Ovary (tissue), 9 donors: ENCODE results near the gene PADI2. TPM values are rescaled to one million over a fixed set of nuclear protein-coding genes. Genes with fewer than 3 reads are reported as not detected.

Experiments
- DNase-seq, 5 donors: peaks; one replicate each; pipeline ENCODE4 v3.0.0-alpha.2; 2019 to 2020
- H3K27ac ChIP-seq, 2 donors: fragments of 200-600 bp; one replicate each; pipeline versions ENCODE4 v1.5.1 to v1.8.0; 2019 to 2022
- H3K27me3 ChIP-seq: fragments of 200-600 bp; one replicate; pipeline ENCODE4 v1.8.0; 2022
- H3K36me3 ChIP-seq: fragments of 200-600 bp; sonication (generic); one replicate; pipeline ENCODE4 v1.5.1; 2019
- H3K4me1 ChIP-seq: one replicate; pipeline ENCODE4 v1.8.1; 2013; ENCODE audit warnings: mild to moderate bottlenecking, moderate library complexity; ENCODE audit not compliant: insufficient read depth
- H3K4me3 ChIP-seq: fragments of 200-600 bp; sonication (generic); one replicate; pipeline ENCODE4 v1.5.1; 2017
- H3K9me3 ChIP-seq, 2 donors: fragments of 200-600 bp in 1 of 2; sonication (generic) in 1 of 2; one replicate each; pipeline versions ENCODE4 v1.5.1 to v1.8.1; 2013 to 2019; ENCODE audit warnings: mild to moderate bottlenecking in 1 of 2, moderate library complexity in 1 of 2
- EP300 ChIP-seq: sonication (generic); formaldehyde crosslinking; IDR thresholded peaks from one replicate; pipeline ENCODE4 v1.6.1; 2017; ENCODE audit warnings: antibody characterized with exemption
- POLR2A ChIP-seq: fragments of 450-650 bp; IDR thresholded peaks from one replicate; pipeline ENCODE4 v1.6.1; 2017; ENCODE audit warnings: antibody characterized with exemption, mild to moderate bottlenecking, moderate library complexity
- WGBS, 3 donors: extraction: QIAGEN DNeasy Blood & Tissue Kit in 1 of 3; methylation state at CpG; one replicate each; pipeline versions ENCODE4 v1.1.5 to v1.1.7; 2013 to 2017; 5-methylcytosine and 5-hydroxymethylcytosine counted together
- intact Hi-C, 4 donors: fragments of 100-400 bp; cut with DNase I; formaldehyde crosslinking; loops; one replicate each; pipeline versions ENCODE4 v1.11.0 to v1.15.1; 2022 to 2023
- polyA plus RNA-seq, 2 donors: library from polyadenylated mRNA; stranded (reverse); fragments of 200-250 nt in 1 of 2; fragments of 350-450 nt in 1 of 2; fragmentation: Illumina TruSeq in 1 of 2; extraction: RNeasy Lipid Tissue Mini Kit (QIAGEN cat#74804) in 1 of 2; gene quantifications; one replicate each; pipeline ENCODE4 v1.2.3, GENCODE V29; 2013 to 2014
- total RNA-seq, 7 donors: library from RNA; depleted of rRNA in 2 of 7; stranded (reverse); fragments of >200 nt in 2 of 7; fragmentation: NEBNext Ultra II Directional in 3 of 7; extraction: Animal tissue kit (Norgen Biotek cat#: 25700) in 3 of 7; gene quantifications; one replicate each; pipeline versions ENCODE4 v1.1.0 to v1.2.4, GENCODE V29; 2016 to 2023
- TF ChIP-seq, protein P1 (sequence below), 3 donors: fragments of 450-650 bp in 2 of 3; fragments of 200-600 bp in 1 of 3; IDR thresholded peaks; one replicate each; pipeline versions ENCODE4 v1.5.1 to v1.8.0; 2016 to 2022; ENCODE audit warnings: antibody characterized with exemption in 3 of 3, mild to moderate bottlenecking in 1 of 3
- donor health status: DM: no; HTN: no; CAD: no; lungs with moderate emphysema.
- donor health status: DM: no; HTN: no; CAD: no.
- donor health status: Bipolar disorder and iron deficiency.
- donor health status: DM: yes; HTN: yes; CAD: no.
- donor health status: DM: no; HTN: no; CAD: no.
- donor health status: DM: yes; HTN: yes; CAD: no.

PADI2 gene
- total and polyA plus RNA-seq, 9 donors: 0.07 to 5.2 (median 0.55) TPM

DNA sequence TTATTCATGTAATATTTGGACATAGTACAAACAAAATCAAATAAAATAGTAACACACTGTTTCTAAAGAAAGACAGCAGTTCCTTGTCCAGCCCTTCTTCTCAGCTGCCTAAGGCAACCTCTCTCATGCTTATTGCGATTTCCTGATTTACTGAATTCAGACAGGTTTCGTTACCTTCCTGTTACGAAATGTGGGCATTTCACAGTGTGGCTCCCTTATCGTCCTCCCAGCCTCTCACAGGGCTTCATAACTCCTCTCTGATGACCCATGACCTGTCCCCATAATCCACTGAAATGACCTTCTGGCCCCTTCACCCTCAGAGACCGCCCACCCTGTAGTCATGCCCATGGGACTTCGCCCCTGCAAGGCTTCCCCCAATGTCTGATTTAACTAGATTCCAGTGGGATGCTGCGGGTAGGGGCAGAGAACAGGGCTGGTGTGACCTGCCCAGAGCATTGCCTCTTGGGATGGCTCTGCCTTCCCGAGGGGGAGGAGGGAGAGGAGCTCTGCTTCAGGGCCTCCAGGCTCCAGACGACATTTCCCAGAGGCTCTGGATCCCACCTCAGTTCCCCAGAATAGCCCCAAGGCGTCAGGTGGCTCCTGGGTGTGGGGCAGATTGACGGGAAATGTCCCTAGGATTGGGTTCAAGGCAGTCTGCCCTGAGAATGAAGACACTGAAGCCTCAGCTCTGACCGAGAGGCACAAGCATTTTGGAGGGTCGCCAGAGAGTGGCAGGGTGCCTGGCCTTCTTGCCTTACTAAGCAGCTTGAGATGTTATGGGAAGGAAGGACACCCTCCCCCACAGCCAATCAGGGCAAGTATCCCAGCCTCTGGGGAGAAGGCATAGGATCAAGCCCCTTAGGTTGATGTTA lies 20.6 kb downstream of the PADI2 start:
- 60 to 66% (median 65%) methylated on average over 13 of the region's 13 CpGs for WGBS, 3 donors
- Histone ChIP-seq H3K9me3 (no peaks in the 10 kb centered on the region), H3K27ac (no peak overlapping the region), H3K36me3 (no peaks in the 10 kb centered on the region), H3K4me1 (peaks cover 2% of the 10 kb centered on the region), H3K27me3 (no peaks in the 10 kb centered on the region), H3K4me3 (no peak overlapping the region)
- TF ChIP-seq, protein P1, sequence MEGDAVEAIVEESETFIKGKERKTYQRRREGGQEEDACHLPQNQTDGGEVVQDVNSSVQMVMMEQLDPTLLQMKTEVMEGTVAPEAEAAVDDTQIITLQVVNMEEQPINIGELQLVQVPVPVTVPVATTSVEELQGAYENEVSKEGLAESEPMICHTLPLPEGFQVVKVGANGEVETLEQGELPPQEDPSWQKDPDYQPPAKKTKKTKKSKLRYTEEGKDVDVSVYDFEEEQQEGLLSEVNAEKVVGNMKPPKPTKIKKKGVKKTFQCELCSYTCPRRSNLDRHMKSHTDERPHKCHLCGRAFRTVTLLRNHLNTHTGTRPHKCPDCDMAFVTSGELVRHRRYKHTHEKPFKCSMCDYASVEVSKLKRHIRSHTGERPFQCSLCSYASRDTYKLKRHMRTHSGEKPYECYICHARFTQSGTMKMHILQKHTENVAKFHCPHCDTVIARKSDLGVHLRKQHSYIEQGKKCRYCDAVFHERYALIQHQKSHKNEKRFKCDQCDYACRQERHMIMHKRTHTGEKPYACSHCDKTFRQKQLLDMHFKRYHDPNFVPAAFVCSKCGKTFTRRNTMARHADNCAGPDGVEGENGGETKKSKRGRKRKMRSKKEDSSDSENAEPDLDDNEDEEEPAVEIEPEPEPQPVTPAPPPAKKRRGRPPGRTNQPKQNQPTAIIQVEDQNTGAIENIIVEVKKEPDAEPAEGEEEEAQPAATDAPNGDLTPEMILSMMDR (IDR thresholded peaks at IDR 0.05): no peak
- TF ChIP-seq EP300 (no peak), POLR2A (no peak)
- DNase-seq: peak in 2 of 5 donors; percentile 50 to 58
- intact Hi-C loops: no loop called here

DNA sequence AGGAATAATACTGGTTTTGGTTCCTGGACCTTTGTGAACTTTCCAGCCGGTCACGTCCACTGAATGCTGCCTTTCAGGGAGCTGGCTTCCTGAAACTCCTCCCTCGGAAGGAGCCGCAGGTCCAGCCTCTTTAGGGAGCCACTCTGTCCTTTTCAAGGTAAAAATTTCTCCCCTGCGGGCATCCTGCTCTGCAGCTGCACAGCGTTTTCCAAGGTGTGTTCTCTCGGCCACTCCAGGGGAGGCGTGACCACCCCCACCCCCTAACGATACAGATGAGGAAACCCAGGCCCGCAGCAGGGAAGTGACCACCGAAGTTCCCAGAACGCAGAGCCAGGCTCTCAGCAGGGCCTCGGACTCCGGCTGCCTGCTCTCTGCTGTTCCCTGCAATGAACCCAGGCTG lies 21.5 kb downstream of the PADI2 start:
- Histone ChIP-seq H3K36me3 (no peaks in the 10 kb centered on the region), H3K27ac (no peak overlapping the region), H3K4me3 (no peak overlapping the region), H3K9me3 (no peaks in the 10 kb centered on the region), H3K27me3 (no peaks in the 10 kb centered on the region), H3K4me1 (peaks cover 2% of the 10 kb centered on the region)
- DNase-seq: no peak
- WGBS, 3 donors: 43 to 60% (median 47%) methylated on average over 12 to 14 of the region's 14 CpGs
- intact Hi-C loops: no loop called here
- TF ChIP-seq, protein P1 (IDR thresholded peaks at IDR 0.05): no peak
- TF ChIP-seq EP300 (no peak), POLR2A (no peak)

DNA sequence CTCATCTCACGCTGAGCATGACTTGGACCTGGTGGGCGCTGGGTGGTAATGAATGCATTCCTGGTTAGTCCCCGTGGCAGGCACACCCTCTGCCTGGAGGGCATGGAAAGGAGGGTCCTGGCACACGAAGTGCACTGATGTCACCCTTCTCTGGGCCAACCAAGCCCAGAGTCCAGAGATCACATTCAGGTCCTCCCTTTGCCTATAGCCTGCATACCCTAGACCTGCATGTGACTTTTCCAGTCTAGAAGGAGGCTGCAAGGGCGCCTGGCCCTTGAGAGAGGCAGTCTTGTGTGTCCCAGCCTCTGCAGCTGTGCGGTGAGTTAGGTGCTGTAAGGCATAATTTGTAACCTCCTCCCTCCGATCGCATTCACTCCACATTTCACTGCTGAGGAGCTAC lies 22.1 kb downstream of the PADI2 start:
- no peak overlapping the region for H3K27ac ChIP-seq
- intact Hi-C loops: no loop called here
- peaks cover 2% of the 10 kb centered on the region for H3K4me1 ChIP-seq
- H3K27me3 ChIP-seq: no peaks in the 10 kb centered on the region
- 81 to 90% (median 88%) methylated on average over 8 of the region's 8 CpGs for WGBS, 3 donors
- no peak for DNase-seq
- no peaks in the 10 kb centered on the region for H3K36me3 ChIP-seq
- no peak overlapping the region for H3K4me3 ChIP-seq
- no peak for TF ChIP-seq EP300
- no peak for TF ChIP-seq POLR2A
- TF ChIP-seq, protein P1 (IDR thresholded peaks at IDR 0.05): no peak
- H3K9me3 ChIP-seq: no peaks in the 10 kb centered on the region

DNA sequence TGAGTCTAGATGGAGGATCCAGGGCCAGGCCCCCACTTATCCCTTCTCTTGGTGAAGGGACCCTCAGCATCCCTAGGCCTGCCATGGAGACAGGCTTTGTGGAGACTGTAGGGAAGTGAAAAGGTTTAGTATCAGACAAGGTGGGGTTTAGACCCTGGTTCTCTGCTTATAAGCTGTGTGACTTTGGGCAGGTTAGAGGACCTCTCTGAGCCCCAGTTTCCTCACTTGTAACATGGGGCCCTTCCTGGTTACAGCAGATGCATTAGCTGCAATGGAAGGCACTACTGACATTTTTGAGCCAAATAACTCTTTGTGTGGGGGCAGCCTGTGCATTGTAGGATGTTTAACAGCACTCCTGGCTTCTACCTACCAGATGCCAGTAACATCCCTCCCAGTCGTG lies 22.7 kb downstream of the PADI2 start:
- H3K4me1 ChIP-seq: peaks cover 3% of the 10 kb centered on the region
- no peaks in the 10 kb centered on the region for H3K27me3 ChIP-seq
- no peak overlapping the region for H3K27ac ChIP-seq
- TF ChIP-seq, protein P1 (IDR thresholded peaks at IDR 0.05): no peak
- no peak for TF ChIP-seq POLR2A
- TF ChIP-seq EP300: no peak
- no peak for DNase-seq
- WGBS, 3 donors: 0 to 48% (median 0%) methylated on average over 1 of the region's 1 CpG
- no peaks in the 10 kb centered on the region for H3K36me3 ChIP-seq
- intact Hi-C loops: no loop called here
- H3K9me3 ChIP-seq: no peaks in the 10 kb centered on the region
- H3K4me3 ChIP-seq: no peak overlapping the region
